Kidney epithelial cell (primary cell): ENCODE data around the gene SERPINB1. TPM values are rescaled to one million over a fixed set of nuclear protein-coding genes. Genes with fewer than 3 reads are reported as not detected.

ENCODE experiments used
- DNase-seq: peaks from one replicate; pipeline ENCODE4 v3.0.0-alpha.2; 2010; ENCODE audit warnings: low read depth
- H3K27me3 ChIP-seq: 2 replicates; pipeline ENCODE4 v1.6.0; 2011; ENCODE audit warnings: low read length; ENCODE audit not compliant: control insufficient read depth, insufficient read depth
- H3K36me3 ChIP-seq: 2 replicates; pipeline ENCODE4 v1.5.1; 2011; ENCODE audit warnings: low read length; ENCODE audit not compliant: control insufficient read depth, insufficient read depth
- H3K4me3 ChIP-seq: 2 replicates; pipeline ENCODE4 v1.5.1; 2011; ENCODE audit warnings: low read depth, mild to moderate bottlenecking, control low read depth, low read length
- total RNA-seq: library from RNA; depleted of rRNA; stranded (reverse); fragments of >200 nt; gene quantifications from 2 replicates; pipeline ENCODE4 v1.2.3, GENCODE V29; 2015
- TF ChIP-seq, protein P1 (sequence below): IDR thresholded peaks from 2 replicates; pipeline ENCODE4 v1.5.1; 2011; ENCODE audit warnings: mild to moderate bottlenecking, moderate library complexity, low read length, control low read depth, inconsistent platforms; ENCODE audit not compliant: insufficient read depth, poor library complexity, severe bottlenecking

Gene SERPINB1
- total RNA-seq, 1 donor from 2014 or later, result 43.2 TPM

DNA sequence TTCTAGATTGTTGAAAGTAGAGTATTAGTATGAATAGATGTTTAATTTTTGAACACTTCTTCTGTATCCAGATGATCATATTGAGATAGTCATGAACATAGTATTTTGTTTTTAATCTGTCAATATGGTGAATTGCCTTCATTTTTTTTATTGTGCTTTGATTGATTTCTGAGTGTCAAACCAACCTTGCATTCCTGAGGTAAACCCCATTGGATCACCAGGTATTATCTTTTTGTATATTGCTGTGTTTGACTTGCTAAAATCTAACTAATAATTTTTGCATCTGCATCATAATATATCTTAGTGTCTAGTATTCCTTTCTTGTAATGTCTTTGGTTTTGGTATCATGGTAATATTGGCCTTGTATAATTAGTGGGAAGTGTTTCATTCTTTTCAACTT lies 25.5 kb downstream of the SERPINB1 start:
- TF ChIP-seq, protein P1, sequence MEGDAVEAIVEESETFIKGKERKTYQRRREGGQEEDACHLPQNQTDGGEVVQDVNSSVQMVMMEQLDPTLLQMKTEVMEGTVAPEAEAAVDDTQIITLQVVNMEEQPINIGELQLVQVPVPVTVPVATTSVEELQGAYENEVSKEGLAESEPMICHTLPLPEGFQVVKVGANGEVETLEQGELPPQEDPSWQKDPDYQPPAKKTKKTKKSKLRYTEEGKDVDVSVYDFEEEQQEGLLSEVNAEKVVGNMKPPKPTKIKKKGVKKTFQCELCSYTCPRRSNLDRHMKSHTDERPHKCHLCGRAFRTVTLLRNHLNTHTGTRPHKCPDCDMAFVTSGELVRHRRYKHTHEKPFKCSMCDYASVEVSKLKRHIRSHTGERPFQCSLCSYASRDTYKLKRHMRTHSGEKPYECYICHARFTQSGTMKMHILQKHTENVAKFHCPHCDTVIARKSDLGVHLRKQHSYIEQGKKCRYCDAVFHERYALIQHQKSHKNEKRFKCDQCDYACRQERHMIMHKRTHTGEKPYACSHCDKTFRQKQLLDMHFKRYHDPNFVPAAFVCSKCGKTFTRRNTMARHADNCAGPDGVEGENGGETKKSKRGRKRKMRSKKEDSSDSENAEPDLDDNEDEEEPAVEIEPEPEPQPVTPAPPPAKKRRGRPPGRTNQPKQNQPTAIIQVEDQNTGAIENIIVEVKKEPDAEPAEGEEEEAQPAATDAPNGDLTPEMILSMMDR, result no peak

DNA sequence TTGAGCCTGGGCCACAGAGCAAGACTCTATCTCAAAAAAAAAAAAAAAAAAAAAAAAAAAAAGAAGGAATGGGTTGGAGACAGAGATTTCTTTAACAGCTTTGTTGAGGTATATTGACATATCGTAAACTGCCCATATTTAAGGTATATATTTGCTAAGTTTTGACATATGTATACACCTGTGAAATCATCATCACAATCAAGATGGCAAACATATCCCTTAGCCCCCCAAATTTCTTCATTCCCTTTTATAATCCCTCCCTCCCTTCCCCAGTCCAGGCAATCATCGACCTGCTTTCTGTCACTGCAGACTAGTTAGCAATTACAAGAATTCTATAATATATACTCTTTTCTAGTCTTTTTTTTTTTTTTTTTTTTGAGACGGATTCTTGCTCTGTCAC lies 29.0 kb downstream of the SERPINB1 start:
- no peak for DNase-seq
- TF ChIP-seq, protein P1, result no peak
- Histone ChIP-seq H3K27me3 (no peaks in the 10 kb centered on the region), H3K36me3 (no peaks in the 10 kb centered on the region), H3K4me3 (no peak overlapping the region)

More for the DNA sequence above, 25.5 kb downstream of the SERPINB1 start:
- no peak for DNase-seq
- Histone ChIP-seq H3K27me3 (no peaks in the 10 kb centered on the region), H3K4me3 (no peak overlapping the region), H3K36me3 (no peaks in the 10 kb centered on the region)

DNA sequence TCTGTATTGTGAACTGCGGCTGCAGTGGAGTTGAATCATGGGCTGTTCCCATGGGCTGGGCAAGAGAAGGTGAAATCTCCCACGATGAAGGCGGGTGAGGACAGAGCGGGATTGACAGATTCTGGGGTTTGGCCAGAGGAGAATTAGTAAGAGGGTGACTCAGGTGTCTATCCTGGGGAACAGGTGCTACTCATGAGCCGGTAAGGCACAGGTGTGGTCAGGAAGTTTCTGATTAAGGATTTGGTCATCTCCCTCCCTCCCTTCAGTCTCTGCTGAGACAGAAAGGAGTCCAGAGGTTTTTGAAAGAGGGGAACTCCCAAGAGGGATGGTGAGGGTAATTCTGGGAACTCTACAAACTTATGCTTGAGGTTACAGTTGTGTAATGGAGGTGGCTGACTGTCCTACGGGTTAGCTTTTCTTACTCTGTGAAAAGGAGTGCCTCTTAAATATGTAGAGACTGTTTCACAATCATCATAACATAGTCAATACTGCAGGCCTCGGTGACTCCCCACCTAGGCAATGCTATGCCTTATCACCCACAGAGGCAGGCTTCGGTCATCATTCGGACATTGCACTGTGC lies 31.5 kb downstream of the SERPINB1 start:
- DNase-seq, result no peak

DNA sequence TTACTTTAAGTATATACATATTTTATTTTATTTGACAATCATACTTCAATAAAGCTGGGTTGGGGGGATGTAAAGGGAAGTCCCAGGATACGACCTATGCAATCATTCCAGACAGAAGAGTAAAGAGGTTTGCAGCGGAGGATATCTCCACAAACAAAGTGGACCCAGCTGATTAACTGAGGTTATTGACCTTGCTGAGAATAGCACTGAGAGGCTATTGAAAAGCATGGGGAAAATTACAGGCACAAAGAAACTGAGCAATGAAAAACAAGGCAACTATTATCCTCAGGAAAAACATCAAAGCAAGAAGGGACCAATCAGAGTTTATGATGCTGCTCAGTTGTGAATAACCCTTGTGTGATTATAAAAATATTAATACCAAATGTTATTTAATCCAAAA lies 32.6 kb downstream of the SERPINB1 start:
- TF ChIP-seq, protein P1, result no peak
- H3K4me3 ChIP-seq, result no peak overlapping the region
- no peak for DNase-seq
- H3K36me3 ChIP-seq, result no peaks in the 10 kb centered on the region
- no peaks in the 10 kb centered on the region for H3K27me3 ChIP-seq

More for the DNA sequence above, 31.5 kb downstream of the SERPINB1 start:
- Histone ChIP-seq H3K36me3 (no peaks in the 10 kb centered on the region), H3K27me3 (no peaks in the 10 kb centered on the region), H3K4me3 (no peak overlapping the region)
- TF ChIP-seq, protein P1, result no peak

DNA sequence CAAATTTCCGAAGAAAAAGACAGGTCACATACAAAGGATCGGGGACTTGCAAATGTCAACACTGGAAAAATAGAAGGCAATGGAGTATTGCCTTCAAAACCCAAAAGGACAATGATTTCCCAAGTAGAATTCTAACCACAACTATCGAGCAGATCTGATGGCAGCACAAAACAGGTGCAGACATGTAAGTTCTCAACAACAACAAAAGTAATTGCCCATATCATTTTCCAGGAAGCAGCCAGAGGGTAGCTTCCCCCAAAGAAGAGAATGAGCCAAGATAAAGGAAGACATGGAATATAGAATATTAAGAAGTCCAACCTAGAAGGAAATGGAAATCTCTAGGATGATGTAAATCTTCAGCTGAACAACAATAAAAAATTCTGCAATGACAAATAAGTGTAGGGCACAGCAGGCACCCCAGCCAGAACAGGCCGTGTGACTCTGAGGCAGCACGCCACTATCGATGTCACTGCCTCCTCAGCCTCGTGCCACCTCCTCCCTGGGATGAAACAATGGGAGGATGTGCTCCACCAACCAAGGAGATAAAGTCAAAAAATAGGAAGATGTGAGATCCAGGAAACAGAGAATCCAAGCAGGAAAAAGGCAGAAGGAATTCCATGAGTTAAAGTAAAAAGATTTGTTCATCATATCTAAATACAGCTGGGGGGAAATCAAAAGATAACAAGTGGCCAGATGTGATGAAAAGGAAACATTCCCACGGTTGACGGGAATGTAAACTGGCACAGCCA lies 34.1 kb downstream of the SERPINB1 start:
- TF ChIP-seq, protein P1, result no peak
- no peak overlapping the region for H3K4me3 ChIP-seq
- H3K27me3 ChIP-seq, result no peaks in the 10 kb centered on the region
- DNase-seq, result no peak
- H3K36me3 ChIP-seq, result no peaks in the 10 kb centered on the region
